GM12878 (cell line): Measurements from ENCODE around the gene EXOC4. TPM values are rescaled to one million over a fixed set of nuclear protein-coding genes. Genes with fewer than 3 reads are reported as not detected.

Source experiments
- ATAC-seq: fragments of 200-7000 bp; cut with Tn5 transposase; 3 replicates; pipeline ENCODE4 v1.9.1; 2020; ENCODE audit warnings: mild to moderate bottlenecking, moderate library complexity
- BruUV-seq: library from RNA; stranded (reverse); fragments of 400-500 nt; replicated peaks from 2 replicates; lab custom pipeline; 2021; lab: Mats Ljungman, UMichigan
- CTCF ChIA-PET: fragments of 300-600 bp; sonication (Branson Sonifier 250); formaldehyde crosslinking; extraction: SDS; loops from one replicate; lab custom pipeline; 2021; ENCODE audit warnings: inconsistent platforms; lab: Yijun Ruan, JAX
- POLR2A ChIA-PET: fragments of 350-600 bp; formaldehyde crosslinking; extraction: SDS; loops from one replicate; lab custom pipeline; 2021; ENCODE audit warnings: inconsistent platforms; lab: Charles Lee
- RAD21 ChIA-PET: fragments of 300-600 bp; sonication (Branson Sonifier 250); formaldehyde crosslinking; loops from one replicate; lab custom pipeline; 2023; ENCODE audit warnings: antibody characterized with exemption; ENCODE audit not compliant: unreplicated experiment; lab: Charles Lee
- SMC1A ChIA-PET: fragments of 300-600 bp; sonication (Branson Sonifier 250); formaldehyde crosslinking; loops from one replicate; lab custom pipeline; 2023; ENCODE audit not compliant: unreplicated experiment, uncharacterized antibody; lab: Charles Lee
- DNase-seq: peaks from one replicate; pipeline ENCODE4 v3.0.0-alpha.2; 2011; ENCODE audit warnings: low read depth, low spot score
- FAIRE-seq: peaks from 3 replicates; lab custom pipeline; 2011; peaks lifted over from hg19 to GRCh38; lab: Jason Lieb, UNC
- H2AFZ ChIP-seq: 2 replicates; pipeline ENCODE4 v1.6.0; 2011; ENCODE audit warnings: low read depth, low read length, control low read depth; ENCODE audit not compliant: control insufficient read depth
- H3K27ac ChIP-seq: 2 replicates; pipeline ENCODE4 v1.5.1; 2011; ENCODE audit warnings: control low read depth; ENCODE audit not compliant: control insufficient read depth, insufficient read depth
- H3K27me3 ChIP-seq, 2 experiments: replicated peaks in 1 of 2; 2 replicates each; pipeline versions ENCODE4 v1.6.0 to v1.6.1; 2011; ENCODE audit warnings: low read length in 1 of 2; ENCODE audit not compliant: control insufficient read depth in 2 of 2, insufficient read depth in 2 of 2
- H3K36me3 ChIP-seq, 2 experiments: 2 replicates each; pipeline ENCODE4 v1.5.1; 2011; ENCODE audit warnings: low read length in 1 of 2; ENCODE audit not compliant: control insufficient read depth in 2 of 2, insufficient read depth in 2 of 2
- H3K4me1 ChIP-seq: 2 replicates; pipeline ENCODE4 v1.6.1; 2011; ENCODE audit warnings: mild to moderate bottlenecking, low read length, moderate library complexity, mixed read lengths; ENCODE audit not compliant: control insufficient read depth, insufficient read depth
- H3K4me2 ChIP-seq: 2 replicates; pipeline ENCODE4 v1.6.0; 2011; ENCODE audit warnings: control low read depth; ENCODE audit not compliant: control insufficient read depth, insufficient read depth
- H3K4me3 ChIP-seq: fragments of 200-600 bp; sonication (generic); 2 replicates; pipeline ENCODE4 v1.5.1; 2016
- H3K79me2 ChIP-seq: 2 replicates; pipeline ENCODE4 v1.6.0; 2011; ENCODE audit warnings: low read length; ENCODE audit not compliant: control insufficient read depth, insufficient read depth
- H3K9ac ChIP-seq: 2 replicates; pipeline ENCODE4 v1.8.0; 2011; ENCODE audit warnings: low read length, control low read depth, mixed read lengths; ENCODE audit not compliant: control insufficient read depth, insufficient read depth
- H3K9me3 ChIP-seq: replicated peaks from 3 replicates; pipeline ENCODE4 v1.5.1; 2011; ENCODE audit warnings: mild to moderate bottlenecking, low read length; ENCODE audit not compliant: control insufficient read depth, insufficient read depth
- H4K20me1 ChIP-seq: 2 replicates; pipeline ENCODE4 v1.6.0; 2011; ENCODE audit not compliant: control insufficient read depth, insufficient read depth
- ATF2 ChIP-seq: IDR thresholded peaks from 2 replicates; pipeline ENCODE4 v1.6.1; 2012; ENCODE audit warnings: low read length, inconsistent platforms
- FOS ChIP-seq: IDR thresholded peaks from 3 replicates; pipeline ENCODE4 v1.6.1; 2011; ENCODE audit warnings: borderline replicate concordance; ENCODE audit not compliant: insufficient read length; ENCODE audit errors: extremely low read depth
- IRF4 ChIP-seq: IDR thresholded peaks from 2 replicates; pipeline ENCODE4 v1.6.1; 2011; ENCODE audit warnings: low read depth, low read length
- JUND ChIP-seq: IDR thresholded peaks from 2 replicates; pipeline ENCODE4 v1.6.1; 2012; ENCODE audit warnings: low read depth, mild to moderate bottlenecking, low read length, improper control_type of control experiment, moderate library complexity
- MEF2A ChIP-seq: IDR thresholded peaks from 2 replicates; pipeline ENCODE4 v1.6.1; 2011; ENCODE audit warnings: low read depth, mild to moderate bottlenecking, low read length, moderate library complexity; ENCODE audit not compliant: insufficient read depth
- MYC ChIP-seq: IDR thresholded peaks from 2 replicates; pipeline ENCODE4 v1.6.1; 2011; ENCODE audit warnings: mild to moderate bottlenecking, low read length, moderate library complexity, inconsistent platforms; ENCODE audit not compliant: insufficient read depth, insufficient replicate concordance, insufficient read length, severe bottlenecking
- NRF1 ChIP-seq: conservative IDR thresholded peaks from 2 replicates; pipeline ENCODE4 v1.6.1; 2011; ENCODE audit warnings: mild to moderate bottlenecking, low read depth, low read length, improper control_type of control experiment
- PAX8 ChIP-seq: fragments of 450-650 bp; IDR thresholded peaks from 2 replicates; pipeline ENCODE4 v1.6.1; 2017; ENCODE audit warnings: mild to moderate bottlenecking, moderate library complexity
- POLR2AphosphoS5 ChIP-seq: IDR thresholded peaks from 2 replicates; pipeline ENCODE4 v1.6.1; 2011; ENCODE audit warnings: mild to moderate bottlenecking, low read length, inconsistent platforms
- RBBP5 ChIP-seq: fragments of 200-600 bp; sonication (generic); conservative IDR thresholded peaks from 2 replicates; pipeline ENCODE4 v1.6.1; 2016
- RCOR1 ChIP-seq: conservative IDR thresholded peaks from 2 replicates; pipeline ENCODE4 v1.6.1; 2012; ENCODE audit warnings: low read depth, low read length, improper control_type of control experiment
- RFX5 ChIP-seq: IDR thresholded peaks from 2 replicates; pipeline ENCODE4 v1.6.1; 2011; ENCODE audit warnings: low read depth, low read length, improper control_type of control experiment
- SMARCA5 ChIP-seq: fragments of 450-650 bp; IDR thresholded peaks from 2 replicates; pipeline ENCODE4 v1.6.1; 2017; ENCODE audit warnings: mild to moderate bottlenecking
- SP1 ChIP-seq: IDR thresholded peaks from one replicate; pipeline ENCODE4 v1.6.1; 2011; ENCODE audit warnings: low read depth, low read length
- STAT1 ChIP-seq: fragments of 450-650 bp; conservative IDR thresholded peaks from 2 replicates; pipeline ENCODE4 v1.6.1; 2014; ENCODE audit warnings: antibody characterized with exemption, mild to moderate bottlenecking
- TCF12 ChIP-seq: IDR thresholded peaks from 2 replicates; pipeline ENCODE4 v1.6.1; 2011; ENCODE audit warnings: low read depth, mild to moderate bottlenecking, low read length
- WRNIP1 ChIP-seq: IDR thresholded peaks from 2 replicates; pipeline ENCODE4 v1.6.1; 2011; ENCODE audit warnings: low read depth, low read length, improper control_type of control experiment, borderline replicate concordance
- ZNF207 ChIP-seq: fragments of 450-650 bp; IDR thresholded peaks from 2 replicates; pipeline ENCODE4 v1.6.1; 2014; ENCODE audit warnings: antibody characterized with exemption, mild to moderate bottlenecking, borderline replicate concordance
- ZNF687 ChIP-seq: fragments of 450-650 bp; IDR thresholded peaks from 2 replicates; pipeline ENCODE4 v1.6.1; 2017; ENCODE audit warnings: mild to moderate bottlenecking, moderate library complexity
- ZSCAN29 ChIP-seq: fragments of 450-650 bp; IDR thresholded peaks from 2 replicates; pipeline ENCODE4 v1.6.1; 2017; ENCODE audit warnings: mild to moderate bottlenecking, moderate library complexity
- WGBS: methylation state at CpG from one replicate; pipeline ENCODE4 v1.1.6; 2016; ENCODE audit warnings: low lambda C conversion rate; ENCODE audit not compliant: insufficient replicate concordance, insufficient coverage; ENCODE audit errors: missing lambda C conversion rate; 5-methylcytosine and 5-hydroxymethylcytosine counted together
- in situ Hi-C: fragments of 300-500 bp; cut with MboI; formaldehyde crosslinking; loops from 9 replicates; pipeline ENCODE4 v1.14.3; 2018; ENCODE audit warnings: mixed read lengths
- intact Hi-C: fragments of 100-400 bp; cut with micrococcal nuclease; formaldehyde crosslinking; loops from one replicate; pipeline ENCODE4 v1.14.2; 2022; ENCODE audit not compliant: unreplicated experiment
- polyA plus RNA-seq, 11 experiments: library from polyadenylated mRNA; depleted of rRNA in 4 of 11; unstranded in 6 of 11; stranded (reverse) in 5 of 11; fragments of >200 nt; fragmentation: Nextera tagmentation in 4 of 11; fragmentation: Illumina TruSeq in 1 of 11; extraction: Ambion mirVana in 4 of 11; extraction: Trizol in 1 of 11; gene quantifications; 1 replicate in 1 of 11; 2 replicates in 10 of 11; pipeline versions ENCODE4 v1.2.1 to v1.2.3, GENCODE V29; 2011 to 2016; ENCODE audit warnings: inconsistent platforms in 2 of 11, missing spikeins in 2 of 11, low read depth in 1 of 11
- total RNA-seq, 4 experiments: library from RNA; depleted of rRNA in 3 of 4; stranded (reverse); fragments of >200 nt in 3 of 4; fragmentation: Illumina TruSeq in 1 of 4; extraction: Trizol in 1 of 4; gene quantifications; 2 replicates each; pipeline versions ENCODE4 v1.2.1 to v1.2.3, GENCODE V29; 2013 to 2021

Gene EXOC4
- total and polyA plus RNA-seq, 10 of the 15 experiments (the other 5 are each of a cell fraction or from before 2014, with no cell fraction given), result 13.2 to 44.5 (median 29.6) TPM

- Histone ChIP-seq H4K20me1 (no peaks in the 10 kb centered on the region), H3K27me3 (no peaks in the 10 kb centered on the region), H3K4me2 (no peak overlapping the region), H3K9ac (no peak overlapping the region), H2AFZ (no peak overlapping the region), H3K79me2 (no peaks in the 10 kb centered on the region), H3K36me3 (no peaks in the 10 kb centered on the region), H3K4me3 (no peak overlapping the region), H3K27ac (no peak overlapping the region), H3K9me3 (no peaks in the 10 kb centered on the region), H3K4me1 (no peaks in the 10 kb centered on the region)
- ChIA-PET RAD21 (no interaction called here), CTCF (no interaction called here), SMC1A (interaction anchor here (1.3 kb wide), 1 partner anchor 17 kb away, joined by 3 read pairs; no protein-coding TSS in a partner anchor), POLR2A (no interaction called here)
- BruUV-seq, result no TSS peak
- DNase-seq, result no peak
- WGBS, result 93% methylated on average over 11 of the region's 11 CpGs
- intact Hi-C loops, result no loop called here
- TF ChIP-seq JUND, result no peak
- no peak for TF ChIP-seq MYC
- TF ChIP-seq FOS, result no peak
- TF ChIP-seq TCF12, result no peak
- no peak for TF ChIP-seq SP1
- TF ChIP-seq IRF4, result no peak
- no peak for TF ChIP-seq WRNIP1
- no peak for TF ChIP-seq STAT1
- TF ChIP-seq PAX8, result no peak
- TF ChIP-seq MEF2A, result no peak
- no peak for TF ChIP-seq RFX5
- no peak for TF ChIP-seq ATF2
- TF ChIP-seq RCOR1, result no peak
- no peak for TF ChIP-seq ZSCAN29
- TF ChIP-seq SMARCA5, result no peak
- TF ChIP-seq POLR2AphosphoS5, result no peak
- TF ChIP-seq NRF1, result no peak
- TF ChIP-seq ZNF687, result no peak
- no peak for TF ChIP-seq RBBP5
- TF ChIP-seq ZNF207, result no peak
- no peak for ATAC-seq
- no peak for FAIRE-seq
- in situ Hi-C loops, result no loop called here
These were observed 544.2 kb downstream of the EXOC4 start for GRCh38 chr7:133796782-133797745.
